CD4-positive, alpha-beta T cell treated with Interleukin-12 subunit alpha and Interleukin-12 subunit beta, for 1 hour (primary cell): Measurements from ENCODE around the gene TARS1.
A peak's percentile ranks its signal among the peaks of the same experiment; 100 is the strongest.

Experiments used
- DNase-seq: peaks from one replicate; pipeline ENCODE4 v3.0.0-alpha.2; 2020

Gene TARS1

GRCh38 chr5:33440482-33441240 lies at the start of gene TARS1:
TSS of gene TARS1 (plus strand) at chr5:33440965. CDS start at chr5:33441087, 122 bp downstream.
- peak; percentile 94 for DNase-seq

GRCh38 chr5:33398501-33398900 lies 42.3 kb upstream of the TARS1 start:
- DNase-seq: no peak

GRCh38 chr5:33400675-33401074 lies 40.1 kb upstream of the TARS1 start:
- DNase-seq: no peak

GRCh38 chr5:33401482-33402390 lies 39.0 kb upstream of the TARS1 start:
- DNase-seq: no peak

GRCh38 chr5:33403187-33403586 lies 37.6 kb upstream of the TARS1 start:
- no peak for DNase-seq

- DNase-seq: no peak
These were observed 31.9 kb upstream of the TARS1 start for GRCh38 chr5:33408816-33409215.

GRCh38 chr5:33409435-33410170 lies 31.2 kb upstream of the TARS1 start:
- no peak for DNase-seq

- DNase-seq: no peak
These were observed 30.5 kb upstream of the TARS1 start for GRCh38 chr5:33410221-33410620.

GRCh38 chr5:33411498-33411897 lies 29.3 kb upstream of the TARS1 start:
- DNase-seq: no peak

GRCh38 chr5:33415811-33416354 lies 24.9 kb upstream of the TARS1 start:
- no peak for DNase-seq

GRCh38 chr5:33417632-33418031 lies 23.1 kb upstream of the TARS1 start:
- no peak for DNase-seq

GRCh38 chr5:33420946-33421345 lies 19.8 kb upstream of the TARS1 start:
- DNase-seq: no peak

- DNase-seq: no peak
These were observed 18.6 kb upstream of the TARS1 start for GRCh38 chr5:33422191-33422590.

GRCh38 chr5:33423018-33423630 lies 17.6 kb upstream of the TARS1 start:
- no peak for DNase-seq

- no peak for DNase-seq
These were observed 15.5 kb upstream of the TARS1 start for GRCh38 chr5:33425314-33425713.

- no peak for DNase-seq
These were observed 9.8 kb upstream of the TARS1 start for GRCh38 chr5:33430983-33431382.

- DNase-seq: no peak
These were observed 8.1 kb upstream of the TARS1 start for GRCh38 chr5:33432656-33433055.

GRCh38 chr5:33433303-33434240 lies 7.2 kb upstream of the TARS1 start:
- DNase-seq: no peak

- peak; percentile 76 for DNase-seq
These were observed 4.8 kb upstream of the TARS1 start for GRCh38 chr5:33435893-33436490.

GRCh38 chr5:33438996-33439395 lies 1.8 kb upstream of the TARS1 start:
- no peak for DNase-seq

GRCh38 chr5:33439905-33440481 lies 772 bp upstream of the TARS1 start:
- DNase-seq: no peak
